AG10803 (cell line): ENCODE measurements around the gene SLC7A7.

Experiments used
- DNase-seq: peaks from one replicate; pipeline ENCODE4 v3.0.0; 2010; ENCODE audit warnings: low read depth
- H3K4me3 ChIP-seq: 2 replicates; pipeline ENCODE4 v1.5.1; 2011; ENCODE audit warnings: mild to moderate bottlenecking, low read length, control low read depth
- CTCF ChIP-seq: conservative IDR thresholded peaks from 2 replicates; pipeline ENCODE4 v1.5.1; 2011; ENCODE audit warnings: mild to moderate bottlenecking, low read length, control low read depth, inconsistent platforms

Gene SLC7A7

GRCh38 chr14:22723815-22724214, 91.4 kb downstream of the SLC7A7 start:
- H3K4me3 ChIP-seq = no peak overlapping the region
- TF ChIP-seq CTCF = no peak
- no peak for DNase-seq
